Upper lobe of left lung (tissue), 6 donors: ENCODE data around the gene GMDS. TPM values are rescaled to one million over a fixed set of nuclear protein-coding genes. Genes with fewer than 3 reads are reported as not detected.

Experiments
- ATAC-seq, 2 donors: fragments of 200-7000 bp; cut with Tn5 transposase; one replicate each; pipeline ENCODE4 v1.9.1; 2022; ENCODE audit warnings: mild to moderate bottlenecking in 2 of 2, moderate library complexity in 2 of 2; ENCODE audit not compliant: low FRiP score in 2 of 2
- DNase-seq, 2 donors: peaks; one replicate each; pipeline ENCODE4 v3.0.0-alpha.2; 2019 to 2020
- H3K27ac ChIP-seq, 4 donors: fragments of 200-600 bp; sonication (generic); one replicate each; pipeline ENCODE4 v1.5.1; 2016 to 2019
- H3K27me3 ChIP-seq, 4 donors: fragments of 200-600 bp; sonication (generic); one replicate each; pipeline ENCODE4 v1.5.1; 2017 to 2019
- H3K36me3 ChIP-seq, 4 donors: fragments of 200-600 bp; sonication (generic); one replicate each; pipeline ENCODE4 v1.5.1; 2016 to 2019
- H3K4me1 ChIP-seq, 4 donors: fragments of 200-600 bp; sonication (generic); one replicate each; pipeline ENCODE4 v1.5.1; 2018 to 2019
- H3K4me3 ChIP-seq, 4 donors: fragments of 200-600 bp; sonication (generic); one replicate each; pipeline ENCODE4 v1.5.1; 2017 to 2019; ENCODE audit warnings: mild to moderate bottlenecking in 2 of 4, moderate library complexity in 1 of 4
- H3K9me3 ChIP-seq, 4 donors: fragments of 200-600 bp; sonication (generic); one replicate each; pipeline ENCODE4 v1.5.1; 2018 to 2019
- EP300 ChIP-seq, 4 donors: sonication (generic); formaldehyde crosslinking; IDR thresholded peaks; one replicate each; pipeline ENCODE4 v1.5.1; 2017; ENCODE audit warnings: antibody characterized with exemption in 4 of 4, control low read depth in 2 of 4
- POLR2A ChIP-seq, 4 donors: fragments of 450-650 bp; IDR thresholded peaks; one replicate each; pipeline ENCODE4 v1.5.1; 2016 to 2017; ENCODE audit warnings: antibody characterized with exemption in 4 of 4, mild to moderate bottlenecking in 2 of 4
- POLR2AphosphoS5 ChIP-seq, 2 donors: sonication (generic); formaldehyde crosslinking; IDR thresholded peaks; one replicate each; pipeline ENCODE4 v1.5.1; 2017; ENCODE audit warnings: antibody characterized with exemption in 2 of 2
- WGBS, 2 donors: methylation state at CpG; one replicate each; pipeline ENCODE4 v1.1.5; 2017 to 2018; 5-methylcytosine and 5-hydroxymethylcytosine counted together
- total RNA-seq, 6 donors: library from RNA; depleted of rRNA in 4 of 6; stranded (reverse); fragments of >200 nt in 4 of 6; gene quantifications; one replicate each; pipeline versions ENCODE4 v1.1.0 to v1.2.1, GENCODE V29; 2016 to 2021
- TF ChIP-seq, protein P1 (sequence below), 6 experiments: fragments of 450-650 bp in 4 of 6; fragments of 200-600 bp in 2 of 6; sonication (generic) in 2 of 6; IDR thresholded peaks; one replicate each; pipeline ENCODE4 v1.5.1; 2016 to 2019; ENCODE audit warnings: antibody characterized with exemption in 6 of 6
- donor health status: DM: no; HTN: no; CAD: no; lungs with moderate emphysema.
- donor health status: DM: no; HTN: yes; CAD: no; lungs with severe emphysema.

The GMDS gene
- total RNA-seq, 6 donors from 2014 or later = 7.6 to 17.8 (median 14.1) TPM

DNA sequence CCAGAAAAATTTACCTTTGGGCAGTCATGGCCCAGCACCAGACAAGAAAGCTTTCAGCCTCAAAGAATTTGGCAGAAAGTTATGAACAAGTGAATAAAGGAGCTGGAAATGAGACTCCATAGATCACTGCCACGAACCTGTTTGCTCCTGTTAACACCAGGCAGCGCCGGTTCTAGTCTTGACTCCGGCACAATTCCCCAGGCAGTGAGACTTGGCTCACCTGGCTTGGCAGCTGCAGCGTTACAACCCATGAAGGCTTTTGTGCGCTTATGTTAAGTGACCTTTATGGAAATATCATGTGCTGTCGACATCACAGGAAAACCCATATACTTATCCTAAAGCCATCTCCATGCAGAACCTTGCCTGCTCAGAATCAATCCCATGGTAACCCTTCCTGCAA is 657.9 kb downstream of the GMDS start:
- Histone ChIP-seq H3K9me3 (no peaks in the 10 kb centered on the region), H3K27ac (no peak overlapping the region), H3K4me1 (no peaks in the 10 kb centered on the region), H3K4me3 (no peak overlapping the region), H3K27me3 (no peaks in the 10 kb centered on the region), H3K36me3 (no peaks in the 10 kb centered on the region)
- TF ChIP-seq EP300 (IDR thresholded peaks at IDR 0.05) = no peak
- no peak for TF ChIP-seq POLR2A (IDR thresholded peaks at IDR 0.05)
- TF ChIP-seq, protein P1, sequence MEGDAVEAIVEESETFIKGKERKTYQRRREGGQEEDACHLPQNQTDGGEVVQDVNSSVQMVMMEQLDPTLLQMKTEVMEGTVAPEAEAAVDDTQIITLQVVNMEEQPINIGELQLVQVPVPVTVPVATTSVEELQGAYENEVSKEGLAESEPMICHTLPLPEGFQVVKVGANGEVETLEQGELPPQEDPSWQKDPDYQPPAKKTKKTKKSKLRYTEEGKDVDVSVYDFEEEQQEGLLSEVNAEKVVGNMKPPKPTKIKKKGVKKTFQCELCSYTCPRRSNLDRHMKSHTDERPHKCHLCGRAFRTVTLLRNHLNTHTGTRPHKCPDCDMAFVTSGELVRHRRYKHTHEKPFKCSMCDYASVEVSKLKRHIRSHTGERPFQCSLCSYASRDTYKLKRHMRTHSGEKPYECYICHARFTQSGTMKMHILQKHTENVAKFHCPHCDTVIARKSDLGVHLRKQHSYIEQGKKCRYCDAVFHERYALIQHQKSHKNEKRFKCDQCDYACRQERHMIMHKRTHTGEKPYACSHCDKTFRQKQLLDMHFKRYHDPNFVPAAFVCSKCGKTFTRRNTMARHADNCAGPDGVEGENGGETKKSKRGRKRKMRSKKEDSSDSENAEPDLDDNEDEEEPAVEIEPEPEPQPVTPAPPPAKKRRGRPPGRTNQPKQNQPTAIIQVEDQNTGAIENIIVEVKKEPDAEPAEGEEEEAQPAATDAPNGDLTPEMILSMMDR (IDR thresholded peaks at IDR 0.05) = no peak
- TF ChIP-seq POLR2AphosphoS5 (IDR thresholded peaks at IDR 0.05) = no peak
- DNase-seq (no peak), ATAC-seq (no peak)
- WGBS, 2 donors = 89 to 96% methylated on average over 7 of the region's 7 CpGs

DNA sequence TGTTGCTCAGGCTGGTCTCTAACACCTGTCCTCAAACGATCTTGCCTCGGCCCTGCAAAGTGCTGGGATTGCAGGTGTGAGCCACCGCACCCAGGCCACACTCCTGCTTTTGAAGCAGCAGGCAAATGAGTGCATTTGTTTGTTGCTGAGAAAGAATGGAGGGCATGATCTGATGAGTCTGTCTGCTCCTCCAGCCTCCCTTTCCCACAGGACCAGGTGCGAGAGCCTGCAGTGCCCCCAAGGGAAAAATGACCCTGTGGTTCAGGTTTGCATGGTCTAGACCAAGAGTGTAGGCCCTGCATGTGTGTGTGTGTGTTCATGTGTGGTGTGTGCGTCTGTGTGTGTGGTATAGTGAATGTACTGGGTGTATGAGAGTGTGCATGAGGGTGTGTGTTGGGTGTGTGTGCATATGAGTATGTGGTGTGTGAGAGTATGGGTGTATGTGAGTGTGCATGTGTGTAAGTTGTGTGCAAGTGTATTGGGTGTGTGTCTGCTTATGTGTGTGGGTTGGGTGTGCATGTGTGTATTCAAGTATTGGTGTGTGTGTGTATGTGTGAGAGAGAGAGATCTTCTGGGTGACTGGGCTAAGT is 658.4 kb downstream of the GMDS start:
- H3K36me3 ChIP-seq = no peaks in the 10 kb centered on the region
- ATAC-seq (no peak), DNase-seq (no peak)
- H3K27ac ChIP-seq = no peak overlapping the region
- H3K27me3 ChIP-seq = no peaks in the 10 kb centered on the region
- no peaks in the 10 kb centered on the region for H3K9me3 ChIP-seq
- no peak overlapping the region for H3K4me3 ChIP-seq
- no peaks in the 10 kb centered on the region for H3K4me1 ChIP-seq
- TF ChIP-seq POLR2A (IDR thresholded peaks at IDR 0.05) (no peak), EP300 (IDR thresholded peaks at IDR 0.05) (no peak), POLR2AphosphoS5 (IDR thresholded peaks at IDR 0.05) (no peak)
- TF ChIP-seq, protein P1 (IDR thresholded peaks at IDR 0.05) = no peak
- 87 to 91% methylated on average over 5 of the region's 5 CpGs for WGBS, 2 donors

DNA sequence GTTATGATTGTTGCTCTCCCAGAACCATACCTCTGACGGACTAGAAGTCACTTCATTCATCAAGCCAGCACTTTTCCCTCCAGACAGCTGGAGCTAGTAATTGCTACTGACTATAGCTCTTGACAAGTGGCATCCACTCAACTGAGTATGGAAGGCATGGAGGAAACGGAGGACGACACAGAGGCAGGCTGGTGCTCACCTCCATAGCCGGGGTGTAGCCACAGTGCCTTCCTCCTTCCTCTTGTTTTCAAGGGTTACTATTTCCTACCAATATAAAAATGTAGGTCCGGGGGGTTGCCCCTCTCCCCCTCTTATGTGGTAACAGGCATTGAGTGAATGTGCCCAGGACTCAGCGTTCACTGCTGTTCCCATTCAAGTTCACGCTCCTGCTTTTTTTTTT is 659.1 kb downstream of the GMDS start:
- Histone ChIP-seq H3K27me3 (no peaks in the 10 kb centered on the region), H3K27ac (no peak overlapping the region), H3K4me1 (no peaks in the 10 kb centered on the region), H3K9me3 (no peaks in the 10 kb centered on the region), H3K36me3 (no peaks in the 10 kb centered on the region), H3K4me3 (no peak overlapping the region)
- ATAC-seq (no peak), DNase-seq (no peak)
- TF ChIP-seq POLR2A (IDR thresholded peaks at IDR 0.05) = no peak
- TF ChIP-seq, protein P1 (IDR thresholded peaks at IDR 0.05) = no peak
- TF ChIP-seq POLR2AphosphoS5 (IDR thresholded peaks at IDR 0.05) = no peak
- TF ChIP-seq EP300 (IDR thresholded peaks at IDR 0.05) = no peak
- 82 to 87% methylated on average over 7 of the region's 7 CpGs for WGBS, 2 donors

DNA sequence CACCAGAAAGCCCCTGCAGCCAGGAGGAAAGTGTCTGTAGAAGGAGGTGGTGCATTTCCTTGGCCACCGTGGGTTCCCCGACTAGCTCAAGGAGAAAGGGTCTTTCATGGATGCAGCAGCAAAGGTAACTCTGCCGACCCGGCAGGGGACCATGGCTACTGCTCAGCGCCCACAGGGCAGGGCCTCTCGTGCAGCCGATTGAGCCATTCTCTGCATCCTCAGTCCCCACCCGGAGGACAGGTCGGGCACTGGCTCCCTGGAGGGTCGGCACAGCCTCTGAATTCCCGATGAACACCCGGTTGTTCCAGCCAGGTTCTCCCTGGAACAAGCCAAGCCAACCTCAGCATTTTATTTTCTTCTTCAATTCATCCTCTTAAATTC is 659.7 kb downstream of the GMDS start:
- Histone ChIP-seq H3K27me3 (no peaks in the 10 kb centered on the region), H3K27ac (no peak overlapping the region), H3K9me3 (no peaks in the 10 kb centered on the region), H3K4me3 (no peak overlapping the region), H3K4me1 (no peaks in the 10 kb centered on the region), H3K36me3 (no peaks in the 10 kb centered on the region)
- WGBS, 2 donors = 79 to 88% methylated on average over 8 to 12 of the region's 12 CpGs
- TF ChIP-seq, protein P1 (IDR thresholded peaks at IDR 0.05) = no peak
- TF ChIP-seq EP300 (IDR thresholded peaks at IDR 0.05) (no peak), POLR2A (IDR thresholded peaks at IDR 0.05) (no peak), POLR2AphosphoS5 (IDR thresholded peaks at IDR 0.05) (no peak)
- ATAC-seq (no peak), DNase-seq (peak in 1 of 2 donors; percentile 51)

DNA sequence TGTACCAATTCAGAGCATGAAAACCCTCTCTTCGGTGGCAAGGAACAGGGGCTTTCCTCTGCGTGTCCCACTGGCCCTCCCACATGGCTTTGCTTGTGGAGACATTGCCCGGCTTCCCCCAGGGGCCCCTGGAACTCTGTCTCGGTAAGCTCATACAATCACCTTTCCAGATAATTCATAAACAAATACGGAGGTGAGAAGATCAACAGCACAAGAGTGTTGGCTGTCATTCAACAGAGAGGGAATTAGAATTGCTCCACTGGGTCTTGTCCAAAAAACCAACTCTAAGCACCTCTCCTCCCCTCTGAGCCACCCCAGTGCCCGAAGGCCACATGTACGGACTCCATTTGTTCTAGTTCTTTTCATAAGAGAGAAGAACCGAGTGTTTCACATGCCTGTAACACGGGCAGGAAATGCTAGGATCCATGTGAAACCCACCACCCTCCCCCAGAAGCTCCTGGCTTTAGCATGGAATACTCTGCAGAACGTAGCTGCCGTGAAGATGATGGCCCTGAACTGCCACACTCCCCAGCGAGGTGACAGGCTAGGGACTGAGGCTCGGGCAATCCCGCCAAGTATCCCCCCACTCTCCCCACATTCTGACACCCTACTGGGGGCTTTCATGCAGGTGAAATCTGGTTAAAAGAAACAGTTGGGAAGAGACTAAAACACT is 660.3 kb downstream of the GMDS start:
- H3K27ac ChIP-seq = no peak overlapping the region
- WGBS, 2 donors = 69 to 83% methylated on average over 11 to 14 of the region's 14 CpGs

More for the DNA sequence above, 660.3 kb downstream of the GMDS start:
- DNase-seq (no peak), ATAC-seq (no peak)
- Histone ChIP-seq H3K4me1 (no peaks in the 10 kb centered on the region), H3K36me3 (no peaks in the 10 kb centered on the region), H3K4me3 (no peak overlapping the region), H3K27me3 (no peaks in the 10 kb centered on the region), H3K9me3 (no peaks in the 10 kb centered on the region)
- no peak for TF ChIP-seq POLR2A (IDR thresholded peaks at IDR 0.05)
- no peak for TF ChIP-seq POLR2AphosphoS5 (IDR thresholded peaks at IDR 0.05)
- no peak for TF ChIP-seq EP300 (IDR thresholded peaks at IDR 0.05)
- TF ChIP-seq, protein P1 (IDR thresholded peaks at IDR 0.05) = no peak
